Peyer's patch (tissue), 4 donors: ENCODE data around the gene SCAMP2. TPM values are rescaled to one million over a fixed set of nuclear protein-coding genes. Genes with fewer than 3 reads are reported as not detected.
A peak's percentile ranks its signal among the peaks of the same experiment; 100 is the strongest.

Experiments used
- DNase-seq, 3 donors: peaks; one replicate each; pipeline ENCODE4 v3.0.0-alpha.2; 2017 to 2019
- H3K27ac ChIP-seq, 4 donors: fragments of 200-600 bp; sonication (generic); one replicate each; pipeline ENCODE4 v1.5.1; 2016 to 2019
- H3K27me3 ChIP-seq, 2 donors: fragments of 200-600 bp; sonication (generic); one replicate each; pipeline ENCODE4 v1.5.1; 2019
- H3K36me3 ChIP-seq, 3 donors: fragments of 200-600 bp; sonication (generic); one replicate each; pipeline ENCODE4 v1.5.1; 2016 to 2019
- H3K4me1 ChIP-seq, 4 donors: fragments of 200-600 bp; sonication (generic); one replicate each; pipeline ENCODE4 v1.5.1; 2016 to 2019
- H3K4me3 ChIP-seq, 4 donors: fragments of 200-600 bp; sonication (generic); 1 replicate in 3 of 4; 2 replicates in 1 of 4; pipeline ENCODE4 v1.5.1; 2016 to 2019; ENCODE audit warnings: mild to moderate bottlenecking in 1 of 4
- H3K9me3 ChIP-seq, 4 donors: fragments of 200-600 bp; sonication (generic); one replicate each; pipeline ENCODE4 v1.5.1; 2016 to 2019; ENCODE audit warnings: mild to moderate bottlenecking in 1 of 4
- POLR2A ChIP-seq, 2 donors: fragments of 450-650 bp; IDR thresholded peaks; one replicate each; pipeline ENCODE4 v1.5.1; 2017; ENCODE audit warnings: antibody characterized with exemption in 2 of 2, mild to moderate bottlenecking in 2 of 2, moderate library complexity in 2 of 2
- total RNA-seq, 4 donors: library from RNA; depleted of rRNA; stranded (reverse); fragments of >200 nt; gene quantifications; one replicate each; pipeline ENCODE4 v1.1.0, GENCODE V29; 2016
- TF ChIP-seq, protein P1 (sequence below), 6 experiments: fragments of 450-650 bp in 4 of 6; fragments of 200-600 bp in 2 of 6; sonication (generic) in 1 of 6; IDR thresholded peaks; one replicate each; pipeline ENCODE4 v1.5.1; 2017 to 2019; ENCODE audit warnings: antibody characterized with exemption in 6 of 6, mild to moderate bottlenecking in 3 of 6, moderate library complexity in 1 of 6

The SCAMP2 gene
- total RNA-seq, 4 donors from 2014 or later = 60.2 to 206 (median 151) TPM

DNA sequence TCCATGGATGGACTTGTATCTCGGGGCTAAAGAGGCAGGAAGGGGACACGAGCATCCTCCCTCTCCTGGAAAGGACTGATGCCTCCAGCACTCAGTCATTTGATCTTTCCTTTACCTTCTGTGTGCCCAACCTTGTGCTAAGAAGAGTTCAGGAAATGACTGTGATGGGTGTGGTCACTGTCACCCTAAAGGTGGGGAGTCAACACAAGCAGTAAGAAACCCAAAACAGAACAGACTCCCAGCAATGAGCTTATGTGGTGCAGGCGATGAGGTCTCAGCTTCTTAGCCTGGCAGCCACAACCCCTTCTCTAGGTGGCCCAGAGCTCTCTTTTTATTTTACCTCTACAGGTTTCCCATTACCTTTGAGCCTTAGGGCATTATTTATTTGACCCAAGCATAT lies 20.5 kb upstream of the SCAMP2 start:
- no peaks in the 10 kb centered on the region for H3K27me3 ChIP-seq
- H3K9me3 ChIP-seq = no peaks in the 10 kb centered on the region
- peak overlapping the region in 2 of 4 donors; percentile 38 to 90 for H3K27ac ChIP-seq
- no peak for DNase-seq
- H3K4me1 ChIP-seq = peaks cover 0 to 40% (median 7%) of the 10 kb centered on the region in 4 donors
- no peak overlapping the region for H3K4me3 ChIP-seq
- peaks cover 0 to 23% (median 0%) of the 10 kb centered on the region in 3 donors for H3K36me3 ChIP-seq
- TF ChIP-seq POLR2A (IDR thresholded peaks at IDR 0.05) = no peak
- TF ChIP-seq, protein P1, sequence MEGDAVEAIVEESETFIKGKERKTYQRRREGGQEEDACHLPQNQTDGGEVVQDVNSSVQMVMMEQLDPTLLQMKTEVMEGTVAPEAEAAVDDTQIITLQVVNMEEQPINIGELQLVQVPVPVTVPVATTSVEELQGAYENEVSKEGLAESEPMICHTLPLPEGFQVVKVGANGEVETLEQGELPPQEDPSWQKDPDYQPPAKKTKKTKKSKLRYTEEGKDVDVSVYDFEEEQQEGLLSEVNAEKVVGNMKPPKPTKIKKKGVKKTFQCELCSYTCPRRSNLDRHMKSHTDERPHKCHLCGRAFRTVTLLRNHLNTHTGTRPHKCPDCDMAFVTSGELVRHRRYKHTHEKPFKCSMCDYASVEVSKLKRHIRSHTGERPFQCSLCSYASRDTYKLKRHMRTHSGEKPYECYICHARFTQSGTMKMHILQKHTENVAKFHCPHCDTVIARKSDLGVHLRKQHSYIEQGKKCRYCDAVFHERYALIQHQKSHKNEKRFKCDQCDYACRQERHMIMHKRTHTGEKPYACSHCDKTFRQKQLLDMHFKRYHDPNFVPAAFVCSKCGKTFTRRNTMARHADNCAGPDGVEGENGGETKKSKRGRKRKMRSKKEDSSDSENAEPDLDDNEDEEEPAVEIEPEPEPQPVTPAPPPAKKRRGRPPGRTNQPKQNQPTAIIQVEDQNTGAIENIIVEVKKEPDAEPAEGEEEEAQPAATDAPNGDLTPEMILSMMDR (IDR thresholded peaks at IDR 0.05) = no peak

- Histone ChIP-seq H3K36me3 (peaks cover 0 to 22% (median 0%) of the 10 kb centered on the region in 3 donors), H3K9me3 (no peaks in the 10 kb centered on the region), H3K27me3 (no peaks in the 10 kb centered on the region), H3K27ac (peak overlapping the region in 2 of 4 donors; percentile 38 to 90), H3K4me3 (no peak overlapping the region), H3K4me1 (peaks cover 0 to 40% (median 7%) of the 10 kb centered on the region in 4 donors)
- TF ChIP-seq, protein P1 (IDR thresholded peaks at IDR 0.05) = no peak
- TF ChIP-seq POLR2A (IDR thresholded peaks at IDR 0.05) = no peak
- no peak for DNase-seq
Measured at GRCh38 chr15:74892931-74893330, 19.8 kb upstream of the SCAMP2 start.

- no peak for TF ChIP-seq POLR2A (IDR thresholded peaks at IDR 0.05)
- TF ChIP-seq, protein P1 (IDR thresholded peaks at IDR 0.05) = peak in 3 of 6 experiments; percentile 21 to 26 (median 25)
- no peak overlapping the region for H3K4me3 ChIP-seq
- no peaks in the 10 kb centered on the region for H3K27me3 ChIP-seq
- H3K36me3 ChIP-seq = peaks cover 0 to 22% (median 0%) of the 10 kb centered on the region in 3 donors
- DNase-seq = peak in 2 of 3 donors; percentile 64 to 69
- H3K4me1 ChIP-seq = peaks cover 0 to 40% (median 7%) of the 10 kb centered on the region in 4 donors
- peak overlapping the region in 2 of 4 donors; percentile 75 to 90 for H3K27ac ChIP-seq
- no peaks in the 10 kb centered on the region for H3K9me3 ChIP-seq
Measured at GRCh38 chr15:74892313-74892712, 19.1 kb upstream of the SCAMP2 start.

- Histone ChIP-seq H3K4me3 (peak overlapping the region in 1 of 4 donors; percentile 14), H3K36me3 (peaks cover 0 to 19% (median 0%) of the 10 kb centered on the region in 3 donors), H3K9me3 (no peaks in the 10 kb centered on the region), H3K27me3 (no peaks in the 10 kb centered on the region), H3K4me1 (peaks cover 0 to 40% (median 7%) of the 10 kb centered on the region in 4 donors), H3K27ac (peak overlapping the region in 3 of 4 donors; percentile 71 to 90 (median 85))
- TF ChIP-seq, protein P1 (IDR thresholded peaks at IDR 0.05) = no peak
- peak in 1 of 2 donors; percentile 39 for TF ChIP-seq POLR2A (IDR thresholded peaks at IDR 0.05)
- peak in 2 of 3 donors; percentile 89 to 92 for DNase-seq
Measured at GRCh38 chr15:74891469-74891868, 18.3 kb upstream of the SCAMP2 start.

GRCh38 chr15:74890665-74890960 lies 17.4 kb upstream of the SCAMP2 start:
- peak overlapping the region; percentile 61 to 89 (median 75) for H3K4me3 ChIP-seq
- no peaks in the 10 kb centered on the region for H3K27me3 ChIP-seq
- H3K27ac ChIP-seq = peak overlapping the region; percentile 71 to 90 (median 86)
- DNase-seq = no peak
- peaks cover 0 to 40% (median 7%) of the 10 kb centered on the region in 4 donors for H3K4me1 ChIP-seq
- TF ChIP-seq, protein P1 (IDR thresholded peaks at IDR 0.05) = no peak
- TF ChIP-seq POLR2A (IDR thresholded peaks at IDR 0.05) = no peak
- H3K9me3 ChIP-seq = no peaks in the 10 kb centered on the region
- H3K36me3 ChIP-seq = peaks cover 0 to 13% (median 0%) of the 10 kb centered on the region in 3 donors
